ENCODE measurements around the gene VPS26A.
"Not testable (repeated sequence)": the region's sequence is repeated elsewhere in the genome, so short reads cannot be mapped to it uniquely, and the experiment has no call there.

VPS26A gene

DNA sequence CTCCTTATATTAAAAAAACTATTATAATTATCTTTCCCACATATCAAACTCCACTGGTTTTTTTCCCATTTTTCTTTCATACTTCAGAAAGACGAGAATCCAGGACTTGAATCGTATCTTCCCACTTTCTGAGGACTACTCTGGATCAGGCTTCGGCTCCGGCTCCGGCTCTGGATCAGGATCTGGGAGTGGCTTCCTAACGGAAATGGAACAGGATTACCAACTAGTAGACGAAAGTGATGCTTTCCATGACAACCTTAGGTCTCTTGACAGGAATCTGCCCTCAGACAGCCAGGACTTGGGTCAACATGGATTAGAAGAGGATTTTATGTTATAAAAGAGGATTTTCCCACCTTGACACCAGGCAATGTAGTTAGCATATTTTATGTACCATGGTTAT lies 20.2 kb upstream of the VPS26A start:
- DNase-seq = no peak

DNA sequence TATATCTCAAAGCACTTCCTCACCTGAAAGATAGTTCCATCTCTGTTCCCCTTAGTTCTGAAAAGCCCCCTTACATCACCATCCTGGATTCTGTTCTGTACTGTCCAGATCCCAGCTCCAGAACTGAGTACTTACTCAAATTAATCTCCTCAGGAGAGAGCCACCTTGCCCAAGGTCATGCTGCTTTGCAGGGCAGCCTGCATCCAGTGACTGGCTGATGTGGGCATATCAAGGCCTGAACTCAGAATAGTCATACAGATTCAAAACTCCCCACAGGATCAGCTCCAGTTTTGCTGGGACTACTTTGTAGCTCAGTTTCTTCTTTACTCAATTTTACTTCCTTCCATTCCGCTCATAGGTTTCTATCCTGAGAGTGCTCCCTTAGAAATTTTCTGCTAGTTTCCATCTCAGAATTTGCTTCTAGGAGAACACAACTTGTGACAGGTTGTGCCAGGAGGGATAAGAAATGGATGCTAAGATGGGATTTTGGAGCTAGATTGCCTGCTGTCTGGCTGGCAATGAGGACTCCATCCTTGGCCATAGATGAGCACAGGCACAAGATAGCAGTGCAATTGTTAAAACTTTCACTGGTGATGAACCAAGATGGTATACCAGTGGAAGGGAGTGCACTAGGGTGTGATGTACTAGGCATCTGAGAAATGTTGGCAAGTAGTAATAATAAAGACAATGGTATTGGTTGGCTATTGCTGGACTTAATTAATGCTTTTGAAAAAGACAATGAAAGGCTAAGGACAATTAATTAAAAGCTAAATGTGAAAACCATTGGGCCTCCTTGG lies 18.8 kb upstream of the VPS26A start:
- no peak for DNase-seq

DNA sequence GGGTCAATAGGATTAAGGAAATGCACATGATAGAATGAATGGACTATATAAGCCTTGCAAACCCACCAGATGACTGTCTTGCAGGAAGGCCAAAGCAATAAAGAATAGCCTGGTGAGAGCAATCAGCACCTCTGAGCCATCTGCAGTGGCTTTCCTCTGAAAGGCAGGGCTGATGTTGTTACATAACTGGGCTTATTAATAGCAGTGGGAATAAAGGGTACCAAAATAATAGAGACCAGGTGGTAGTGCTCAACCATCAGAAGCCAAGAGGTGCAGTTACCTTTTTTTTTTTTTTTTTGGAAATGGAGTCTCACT lies 16.8 kb upstream of the VPS26A start:
- DNase-seq = no peak

DNA sequence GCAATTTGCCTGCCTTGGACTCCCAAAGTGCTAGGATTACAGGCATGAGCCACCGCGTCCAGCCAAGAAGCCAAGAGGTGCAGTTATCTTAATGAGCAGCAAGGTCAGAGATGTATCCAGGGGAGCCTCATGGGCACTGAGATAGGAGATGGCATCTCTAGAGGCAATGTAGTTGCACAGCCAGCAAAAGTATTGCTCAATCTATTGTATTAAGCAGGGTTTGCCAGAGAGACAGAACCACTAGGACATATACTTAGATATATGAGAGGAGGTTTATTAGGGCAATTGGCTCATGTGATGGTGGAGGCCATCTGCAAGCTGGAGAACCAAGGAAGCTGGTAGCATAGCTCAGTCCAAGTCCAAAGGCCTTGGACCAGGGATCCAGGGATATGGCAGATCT lies 16.3 kb upstream of the VPS26A start:
- DNase-seq = no peak

DNA sequence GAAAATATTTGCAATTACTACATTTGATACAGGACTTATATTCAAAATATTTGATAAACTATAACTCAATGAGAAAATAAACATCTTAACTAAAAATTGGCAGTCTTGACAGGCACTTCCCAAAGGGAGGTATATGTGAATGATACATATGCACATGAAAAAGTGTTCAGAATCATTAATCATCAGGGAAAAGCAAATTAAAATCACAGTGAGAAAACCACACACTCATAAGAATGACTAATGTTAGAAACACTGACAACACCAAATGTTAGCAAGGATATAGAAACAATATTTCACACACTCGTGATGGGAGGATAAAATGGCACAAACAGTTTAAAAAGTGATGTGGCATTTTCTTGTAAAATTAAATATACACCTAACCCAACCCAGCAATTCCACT lies 4.1 kb upstream of the VPS26A start:
- DNase-seq = no peak

DNA sequence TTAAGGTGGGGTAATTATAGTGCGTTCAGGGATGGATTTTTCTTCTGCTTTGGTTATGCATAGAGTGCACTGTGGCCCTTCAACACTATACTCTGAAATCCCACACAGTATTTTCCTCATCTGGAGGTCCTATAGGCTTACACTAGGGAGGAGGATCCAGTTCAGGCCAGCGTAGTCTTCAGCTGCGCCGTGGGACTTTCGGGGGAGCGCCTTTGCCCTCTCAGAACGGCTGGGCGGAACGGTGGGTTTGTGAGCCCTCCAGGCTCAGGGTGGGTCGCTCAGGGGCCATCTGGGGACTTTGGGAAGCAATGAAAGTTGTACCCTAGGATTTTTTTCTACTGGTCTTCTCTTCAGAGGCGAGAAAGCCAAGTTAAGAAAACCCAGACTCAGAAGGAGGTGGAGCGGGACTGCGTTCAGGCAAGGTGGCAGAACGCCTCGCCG lies 652 bp upstream of the VPS26A start:
- peak; percentile 5 to 40 for DNase-seq

DNA sequence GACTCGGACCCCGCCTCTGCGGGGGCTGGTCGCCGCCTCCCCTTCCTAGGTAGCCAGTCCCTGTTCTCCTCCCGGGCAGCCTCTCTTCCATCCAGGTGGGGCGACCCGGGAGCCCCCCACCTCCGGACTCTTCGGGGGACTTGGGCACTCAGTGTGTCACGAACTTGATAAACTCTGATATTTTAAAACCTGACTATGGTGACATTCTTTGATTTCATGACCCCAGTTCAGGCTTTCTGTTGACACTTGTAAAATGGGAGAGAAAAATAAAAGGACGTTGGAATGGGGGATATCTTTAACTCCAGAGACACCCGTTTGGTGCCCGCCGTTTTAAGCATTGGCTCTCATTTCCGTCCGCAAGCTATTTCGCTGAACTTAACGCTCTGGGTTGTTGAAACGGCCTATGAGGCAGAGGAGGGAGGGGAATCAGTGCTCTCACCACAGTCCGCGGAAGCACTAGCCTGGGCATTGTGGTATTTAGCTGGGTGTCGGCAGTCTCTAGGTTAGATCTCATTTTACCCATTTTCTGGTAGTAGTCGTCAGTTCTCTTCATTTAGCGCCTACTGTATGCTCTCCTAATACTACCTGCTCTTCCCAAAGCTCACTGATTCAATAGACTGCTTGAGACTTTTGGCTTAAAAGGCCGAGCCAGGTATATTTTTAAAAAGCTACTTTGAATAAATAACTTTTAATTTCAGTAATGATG lies 738 bp downstream of the VPS26A start:
- DNase-seq = peak in 1 of 2 experiments; percentile 1

DNA sequence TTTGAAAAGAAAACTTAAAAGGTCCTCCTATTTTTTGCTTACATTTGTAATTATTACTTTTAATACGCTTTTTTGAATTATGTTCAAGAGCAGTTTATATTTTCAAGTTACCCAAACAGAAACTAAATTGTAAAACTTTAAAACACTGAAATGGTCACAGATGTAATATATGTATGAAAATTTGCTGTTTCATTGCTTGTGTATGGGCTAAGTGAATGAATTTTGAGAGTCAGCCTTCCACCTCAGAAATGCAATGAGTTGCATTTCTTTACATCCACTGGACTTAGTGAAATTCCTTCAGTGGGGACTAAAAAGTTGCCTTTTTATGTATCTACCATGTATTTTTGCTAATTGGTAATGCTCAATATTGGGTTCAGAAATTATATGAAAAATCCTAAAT lies 1.6 kb downstream of the VPS26A start:
- no peak for DNase-seq

DNA sequence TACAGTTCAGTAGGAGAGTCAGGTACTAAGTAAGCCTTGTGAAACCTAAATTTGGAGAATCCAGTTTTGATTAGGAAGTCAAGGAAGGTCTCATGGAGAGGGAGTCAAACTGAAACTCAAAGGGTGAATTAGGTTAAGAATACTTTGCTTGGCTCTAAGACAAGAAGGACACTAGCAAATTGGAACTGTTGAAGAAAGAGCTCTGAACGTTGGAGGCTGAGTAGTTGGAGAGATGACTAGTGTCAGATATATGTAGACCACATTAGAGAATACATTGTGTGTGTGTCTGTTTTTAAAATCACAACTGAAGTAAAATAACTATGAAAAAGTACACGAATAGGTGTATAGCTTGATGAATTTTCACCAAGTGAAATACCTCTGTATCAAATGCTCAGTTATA lies 6.3 kb downstream of the VPS26A start:
- no peak for DNase-seq

DNA sequence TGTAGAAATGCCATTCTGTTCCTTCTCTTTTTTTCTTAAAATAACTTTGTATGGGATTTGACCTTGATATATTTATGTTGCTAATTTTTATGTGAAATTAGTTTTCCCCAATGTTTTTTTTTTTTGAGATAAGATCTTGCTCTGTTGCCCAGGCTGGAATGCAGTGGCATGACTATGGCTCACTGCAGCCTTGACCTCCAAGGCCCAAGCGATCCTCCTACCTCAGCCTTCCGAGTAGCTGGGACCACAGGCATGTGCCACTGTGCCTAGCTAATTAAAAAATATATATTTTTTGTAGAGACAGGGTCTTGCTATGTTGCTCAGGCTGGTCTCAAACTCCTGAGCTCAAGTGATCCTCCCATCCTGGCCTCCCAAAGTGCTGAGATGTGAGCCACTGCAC lies 16.0 kb downstream of the VPS26A start:
- DNase-seq = no peak

DNA sequence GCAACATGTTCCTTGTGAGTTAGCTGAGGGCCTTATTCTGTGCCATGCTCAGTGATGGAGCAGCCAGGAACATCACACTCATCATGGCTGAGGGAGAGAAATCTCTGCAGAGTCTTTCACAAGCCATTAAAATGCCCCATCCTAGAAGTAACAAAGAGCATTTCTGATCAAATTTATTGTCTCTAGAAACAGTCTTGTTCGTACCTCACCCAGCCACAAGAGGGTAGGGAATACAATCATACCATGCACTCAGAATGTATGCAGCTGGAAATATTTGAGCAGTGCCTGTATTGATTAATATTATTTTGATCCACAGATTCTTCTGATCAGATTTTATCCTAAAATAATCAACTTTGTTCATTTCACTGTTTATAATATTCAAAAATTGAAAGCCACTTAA lies 17.3 kb downstream of the VPS26A start:
- DNase-seq = no peak

DNA sequence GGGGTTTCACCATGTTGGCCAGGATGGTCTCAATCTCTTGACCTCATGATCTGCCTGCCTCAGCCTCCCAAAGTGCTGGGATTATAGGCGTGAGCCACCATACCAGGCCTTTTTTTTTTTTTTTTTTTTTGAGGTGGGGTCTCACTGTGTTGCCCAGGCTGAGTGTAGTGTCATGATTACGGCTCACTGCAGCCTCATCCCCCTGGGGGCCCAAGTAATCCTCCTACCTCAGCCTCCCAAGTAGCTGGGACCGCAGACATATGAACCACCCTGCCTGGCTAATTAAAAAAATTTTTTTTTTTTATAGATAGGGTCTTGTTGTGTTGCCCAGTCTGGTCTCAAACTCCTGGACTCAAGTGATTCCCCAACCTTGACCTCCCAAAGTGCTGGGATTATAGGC lies 18.1 kb downstream of the VPS26A start:
- not testable (repeated sequence) for DNase-seq

DNA sequence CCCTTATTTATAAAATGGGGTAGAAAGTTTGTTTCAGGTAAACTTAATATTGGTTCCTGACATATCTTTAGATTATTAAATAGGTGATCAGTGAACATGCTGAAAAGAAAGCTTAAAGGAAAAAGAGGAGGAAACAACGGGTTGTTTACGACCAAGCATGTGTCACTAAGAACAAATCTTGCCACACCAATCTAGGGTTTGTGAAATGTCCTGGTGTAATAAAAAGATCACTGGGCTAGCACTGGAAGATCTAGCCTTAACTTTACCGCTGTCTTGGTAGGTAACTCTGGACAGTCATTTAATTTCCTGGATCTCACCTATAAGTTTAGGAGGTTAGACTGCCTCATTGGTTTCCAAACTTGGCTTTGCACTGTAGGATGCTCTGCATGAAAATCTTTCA lies 19.0 kb downstream of the VPS26A start:
- no peak for DNase-seq

DNA sequence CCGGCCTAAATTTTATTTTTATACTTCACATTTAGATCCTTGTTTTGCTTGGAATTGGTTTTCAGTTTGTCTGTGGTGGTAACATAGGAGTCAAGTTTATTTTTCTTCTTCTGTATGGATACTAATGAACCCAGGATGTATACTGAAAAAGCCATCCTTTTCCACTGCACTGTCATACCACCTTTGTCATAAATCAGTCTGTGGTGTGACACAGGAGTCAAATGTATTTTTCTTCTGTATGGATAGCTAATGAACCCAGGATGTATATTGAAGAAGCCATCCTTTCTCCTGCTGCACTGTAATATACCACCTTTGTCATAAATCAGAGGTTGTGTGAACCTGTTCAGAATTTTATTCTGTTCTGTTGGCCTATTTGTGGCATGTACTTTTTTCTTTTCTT lies 21.4 kb downstream of the VPS26A start:
- DNase-seq = no peak

DNA sequence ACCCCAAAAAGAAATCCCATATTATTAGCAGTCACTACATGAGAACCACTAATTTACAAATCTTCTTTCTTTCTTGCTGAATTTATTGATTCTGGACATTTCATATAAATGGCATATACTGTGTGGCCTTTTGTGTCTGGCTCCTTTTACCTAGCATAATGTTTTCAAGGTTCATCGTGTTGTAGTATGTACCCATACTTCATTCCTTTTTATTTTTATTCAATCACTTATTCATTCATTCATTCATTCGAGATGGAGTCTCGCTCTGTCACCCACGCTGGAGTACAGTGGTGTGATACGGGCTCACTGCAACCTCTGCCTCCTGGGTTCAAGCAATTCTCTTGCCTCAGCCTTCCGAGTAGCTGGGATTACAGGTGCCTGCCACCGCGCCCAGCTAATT lies 21.9 kb downstream of the VPS26A start:
- DNase-seq = no peak

DNA sequence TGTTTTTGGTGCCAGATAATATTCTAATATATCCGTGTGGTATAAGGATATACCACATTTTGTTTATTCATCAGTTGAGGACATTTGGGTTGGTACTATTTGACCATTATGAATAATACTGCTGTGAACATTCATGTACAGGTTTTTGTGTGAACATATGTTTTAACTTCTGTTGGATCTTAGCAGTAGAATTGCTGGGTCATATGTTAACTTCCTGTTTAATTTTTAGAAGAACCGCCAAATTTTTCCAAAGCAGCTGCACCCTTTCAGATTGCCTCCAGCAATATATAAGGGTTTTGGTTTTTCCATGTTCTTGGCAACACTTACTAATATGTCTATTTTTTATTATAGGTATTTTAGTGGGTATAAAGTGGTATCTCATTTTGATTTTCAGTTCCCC lies 22.8 kb downstream of the VPS26A start:
- no peak for DNase-seq

DNA sequence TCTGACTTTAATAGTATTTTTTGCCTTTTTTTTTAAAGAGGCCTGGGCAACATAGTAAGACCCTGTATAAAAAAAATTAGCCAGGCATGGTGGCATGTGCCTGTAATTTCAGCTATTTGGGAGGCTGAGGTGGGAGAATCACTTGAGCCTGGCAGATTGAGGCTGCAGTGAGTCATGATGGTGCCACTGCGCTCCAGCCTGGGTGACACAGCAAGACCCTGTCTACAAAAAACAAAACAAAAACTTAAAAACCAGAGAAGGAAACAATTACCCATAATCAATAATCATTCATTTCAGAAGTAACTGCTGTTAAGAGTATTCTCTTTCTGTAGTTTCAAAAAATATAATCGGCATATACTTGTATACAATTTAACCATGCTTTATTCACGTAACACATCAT lies 28.0 kb downstream of the VPS26A start:
- no peak for DNase-seq

DNA sequence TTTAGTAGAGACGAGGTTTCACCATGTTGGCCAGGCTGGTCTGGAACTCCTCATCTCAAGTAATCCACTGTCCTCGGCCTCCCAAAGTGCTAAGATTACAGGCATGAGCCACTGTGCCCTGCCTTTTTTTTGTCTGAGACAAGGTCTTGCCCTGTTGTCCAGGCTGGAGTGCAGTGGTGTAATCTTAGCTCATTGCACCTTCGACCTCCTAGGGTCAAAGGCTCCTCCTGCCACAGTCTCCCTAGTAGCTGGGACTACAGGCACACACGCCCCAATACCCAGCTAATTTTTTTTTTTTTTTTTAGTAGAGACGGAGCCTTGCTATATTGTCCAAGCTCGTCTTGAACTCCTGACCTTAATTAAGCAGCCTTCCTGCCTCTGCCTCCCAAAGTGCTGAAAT lies 29.2 kb downstream of the VPS26A start:
- no peak for DNase-seq

DNA sequence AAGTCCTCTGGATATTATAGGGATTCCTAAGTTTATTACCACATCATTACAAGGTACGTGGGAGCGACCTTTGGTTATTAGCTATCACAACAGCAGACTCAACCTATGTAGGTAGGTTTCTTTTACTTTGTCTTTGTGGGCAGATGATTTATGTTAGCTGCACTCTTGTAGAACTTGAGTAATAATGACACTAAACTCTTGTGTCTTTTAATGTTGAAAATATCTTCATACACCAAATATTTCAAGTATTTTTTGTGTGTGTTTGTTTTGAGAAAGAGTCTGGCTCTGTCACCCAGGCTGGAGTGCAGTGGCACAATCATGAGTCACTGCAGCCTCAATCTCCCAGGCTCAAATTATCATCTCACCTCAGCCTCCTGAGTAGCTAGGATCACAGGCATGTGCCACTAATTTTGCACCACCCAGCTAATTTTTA lies 36.8 kb downstream of the VPS26A start:
- no peak for DNase-seq

DNA sequence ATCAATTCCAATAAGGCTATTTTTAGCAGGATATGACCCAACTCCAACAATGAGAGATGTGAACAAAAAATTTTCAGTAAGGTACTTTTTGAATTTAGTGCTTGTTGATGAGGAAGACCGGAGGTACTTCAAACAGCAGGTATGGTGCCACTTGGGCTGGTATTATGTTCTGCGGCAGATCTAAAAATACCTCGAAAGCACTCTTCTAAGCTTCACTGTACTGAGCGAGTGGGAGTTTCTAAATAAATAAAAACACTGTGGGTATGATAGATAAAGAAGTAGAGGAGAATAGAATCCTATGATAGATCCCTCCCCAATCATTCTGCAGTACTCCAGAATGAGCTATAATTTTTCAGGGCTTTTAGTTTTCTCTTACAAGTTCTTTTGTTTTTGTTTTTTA lies 44.5 kb downstream of the VPS26A start:
- DNase-seq = no peak

DNA sequence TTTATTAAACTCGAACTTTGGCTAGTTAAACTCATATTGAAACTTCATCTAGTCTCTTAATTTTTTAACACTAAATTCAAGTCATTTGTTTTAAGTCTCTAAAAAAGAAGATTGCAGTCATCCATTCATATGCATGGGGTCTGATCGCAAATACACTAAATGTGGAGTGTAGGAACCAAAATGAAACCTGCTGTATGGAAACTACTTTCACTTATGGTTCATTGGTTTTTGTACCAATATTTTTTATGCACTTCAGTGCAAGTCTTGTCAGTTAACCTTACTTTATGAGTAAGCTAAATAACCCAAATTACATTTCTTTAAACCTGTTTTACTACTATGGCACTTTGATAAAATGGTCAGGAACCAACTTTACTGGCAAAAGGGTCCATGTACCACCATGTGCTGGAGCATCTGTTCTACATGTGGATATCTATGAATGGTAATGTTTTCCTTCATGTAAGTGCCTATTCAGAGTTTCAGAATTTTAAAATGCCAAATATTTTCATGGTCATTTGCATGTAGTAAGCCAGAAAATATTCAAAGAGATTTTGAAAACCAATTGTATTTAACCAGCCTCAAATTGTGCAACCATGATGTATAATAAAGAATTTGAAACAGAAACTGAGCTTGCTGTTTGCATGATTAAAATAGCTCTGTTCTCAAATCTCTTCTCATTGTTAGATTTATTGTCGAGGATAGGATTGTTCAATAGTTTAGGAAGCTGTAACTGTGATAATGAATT lies 48.4 kb downstream of the VPS26A start:
- DNase-seq = no peak

DNA sequence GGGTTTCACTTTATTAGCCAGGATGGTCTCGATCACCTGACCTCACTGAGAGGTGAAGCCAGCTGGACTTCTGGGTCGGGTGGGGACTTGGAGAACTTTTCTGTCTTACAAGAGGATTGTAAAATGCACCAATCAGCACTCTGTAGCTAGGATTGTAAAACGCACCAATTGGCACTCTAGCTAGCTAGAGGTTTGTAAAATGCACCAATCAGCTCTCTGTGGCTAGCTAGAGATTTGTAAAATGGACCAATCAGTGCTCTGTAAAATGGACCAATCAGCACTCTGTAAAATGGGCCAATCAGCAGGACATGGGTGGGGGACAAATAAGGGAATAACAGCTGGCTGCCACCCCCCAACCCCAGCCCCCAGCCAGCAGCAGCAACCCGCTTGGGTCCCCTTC lies 51.3 kb downstream of the VPS26A start:
- not testable (repeated sequence) for DNase-seq

DNA sequence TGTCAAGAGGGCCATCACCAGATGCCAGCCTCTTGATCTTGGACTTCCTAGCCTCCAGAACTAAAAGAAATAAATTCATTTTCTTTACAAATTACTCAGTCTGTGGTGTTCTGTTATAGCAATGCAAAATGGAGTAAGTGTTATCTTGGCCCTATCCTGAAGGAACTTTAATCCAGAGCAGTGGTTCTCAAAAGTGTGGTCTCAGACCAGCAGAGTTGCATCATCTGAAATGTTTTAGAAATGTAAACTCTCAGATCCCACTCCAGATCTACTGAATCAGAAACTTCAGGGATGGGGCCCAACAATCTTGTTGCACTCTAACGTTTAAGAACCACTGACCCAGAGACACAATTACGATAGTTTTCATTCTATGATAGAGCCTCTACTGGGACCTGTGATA lies 52.8 kb downstream of the VPS26A start:
- DNase-seq = no peak

DNA sequence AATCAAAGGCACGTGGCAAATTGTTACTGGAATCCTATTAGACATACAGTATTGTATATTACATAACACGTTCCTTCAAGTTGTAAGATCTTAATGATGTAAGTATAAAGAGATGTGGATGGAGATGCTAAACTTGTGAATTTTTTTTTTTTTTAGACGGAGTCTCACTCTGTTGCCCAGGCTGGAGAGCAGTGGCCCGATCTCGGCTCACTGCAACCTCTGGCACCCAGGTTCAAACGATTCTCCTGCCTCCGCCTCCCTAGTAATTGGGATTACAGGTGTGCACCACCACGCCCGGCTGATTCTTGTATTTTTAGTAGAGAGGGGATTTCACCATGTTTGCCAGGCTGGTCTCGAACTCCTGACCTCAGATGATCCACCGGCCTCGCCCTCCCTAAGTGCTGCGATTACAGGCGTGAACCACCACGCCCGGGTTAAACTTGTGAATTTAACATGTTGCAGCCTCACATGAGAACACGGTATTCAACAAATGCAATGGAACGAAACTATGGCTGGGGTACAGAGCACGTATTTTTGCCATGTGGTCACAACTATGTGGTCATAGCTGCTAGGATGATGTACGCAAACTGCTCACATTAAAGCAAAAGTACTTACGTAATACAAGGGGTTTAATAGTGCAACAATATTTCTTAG lies 55.2 kb downstream of the VPS26A start:
- no peak for DNase-seq
